ENCODE measurements around the gene TPK1.

- TF ChIP-seq SETDB1 (CRISPR knock-in tag; IDR thresholded peaks at IDR 0.05; ENCODE audit: borderline replicate concordance) (no peak), ZSCAN29 (CRISPR knock-in tag; conservative IDR thresholded peaks at IDR 0.05) (no peak), POLR2A (IDR thresholded peaks at IDR 0.05; ENCODE audit: insufficient read depth in 1 of 2, low read depth in 2 of 2, low read length in 2 of 2) (no peak), THYN1 (CRISPR knock-in tag; IDR thresholded peaks at IDR 0.05; ENCODE audit: borderline replicate concordance, low read depth) (no peak), TCF7L2 (IDR thresholded peaks at IDR 0.05; ENCODE audit: low read depth, low read length) (no peak), NR2F1 (CRISPR knock-in tag; IDR thresholded peaks at IDR 0.05) (no peak), ZNF44 (CRISPR knock-in tag; IDR thresholded peaks at IDR 0.05) (no peak)
- TF ChIP-seq, protein P1, sequence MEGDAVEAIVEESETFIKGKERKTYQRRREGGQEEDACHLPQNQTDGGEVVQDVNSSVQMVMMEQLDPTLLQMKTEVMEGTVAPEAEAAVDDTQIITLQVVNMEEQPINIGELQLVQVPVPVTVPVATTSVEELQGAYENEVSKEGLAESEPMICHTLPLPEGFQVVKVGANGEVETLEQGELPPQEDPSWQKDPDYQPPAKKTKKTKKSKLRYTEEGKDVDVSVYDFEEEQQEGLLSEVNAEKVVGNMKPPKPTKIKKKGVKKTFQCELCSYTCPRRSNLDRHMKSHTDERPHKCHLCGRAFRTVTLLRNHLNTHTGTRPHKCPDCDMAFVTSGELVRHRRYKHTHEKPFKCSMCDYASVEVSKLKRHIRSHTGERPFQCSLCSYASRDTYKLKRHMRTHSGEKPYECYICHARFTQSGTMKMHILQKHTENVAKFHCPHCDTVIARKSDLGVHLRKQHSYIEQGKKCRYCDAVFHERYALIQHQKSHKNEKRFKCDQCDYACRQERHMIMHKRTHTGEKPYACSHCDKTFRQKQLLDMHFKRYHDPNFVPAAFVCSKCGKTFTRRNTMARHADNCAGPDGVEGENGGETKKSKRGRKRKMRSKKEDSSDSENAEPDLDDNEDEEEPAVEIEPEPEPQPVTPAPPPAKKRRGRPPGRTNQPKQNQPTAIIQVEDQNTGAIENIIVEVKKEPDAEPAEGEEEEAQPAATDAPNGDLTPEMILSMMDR (CRISPR knock-in tag; IDR thresholded peaks at IDR 0.05), result no peak
- TF ChIP-seq, protein P2, sequence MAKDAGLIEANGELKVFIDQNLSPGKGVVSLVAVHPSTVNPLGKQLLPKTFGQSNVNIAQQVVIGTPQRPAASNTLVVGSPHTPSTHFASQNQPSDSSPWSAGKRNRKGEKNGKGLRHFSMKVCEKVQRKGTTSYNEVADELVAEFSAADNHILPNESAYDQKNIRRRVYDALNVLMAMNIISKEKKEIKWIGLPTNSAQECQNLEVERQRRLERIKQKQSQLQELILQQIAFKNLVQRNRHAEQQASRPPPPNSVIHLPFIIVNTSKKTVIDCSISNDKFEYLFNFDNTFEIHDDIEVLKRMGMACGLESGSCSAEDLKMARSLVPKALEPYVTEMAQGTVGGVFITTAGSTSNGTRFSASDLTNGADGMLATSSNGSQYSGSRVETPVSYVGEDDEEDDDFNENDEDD (CRISPR knock-in tag; IDR thresholded peaks at IDR 0.05; ENCODE audit: borderline replicate concordance), result no peak
These were observed 17.7 kb upstream of the TPK1 start for GRCh38 chr7:144853542-144853941.

Data from HepG2 (cell line).